ENCODE results near the gene TTC31.

TTC31 gene

GRCh38 chr2:74527741-74528140 is 44.9 kb downstream of the TTC31 start:
- no peak overlapping the region for H3K9ac ChIP-seq
- H3K9me3 ChIP-seq (ENCODE audit: control insufficient read depth, low read length), result no peaks in the 10 kb centered on the region
- H3K36me3 ChIP-seq (ENCODE audit: control insufficient read depth, insufficient read depth, low read length), result no peaks in the 10 kb centered on the region

GRCh38 chr2:74528600-74529356 is 45.9 kb downstream of the TTC31 start:
- Histone ChIP-seq H3K79me2 (peaks cover 7% of the 10 kb centered on the region), H3K27me3 (ENCODE audit: control insufficient read depth, insufficient read depth, low read length) (no peaks in the 10 kb centered on the region), H3K4me2 (ENCODE audit: low read length) (peak overlapping the region; percentile 100), H3K9me3 (ENCODE audit: control insufficient read depth, low read length) (no peaks in the 10 kb centered on the region), H2AFZ (peak overlapping the region; percentile 97), H3K27ac (peak overlapping the region; percentile 82), H3K9ac (peak overlapping the region; percentile 78), H3K4me1 (peaks cover 5% of the 10 kb centered on the region), H3K36me3 (ENCODE audit: control insufficient read depth, insufficient read depth, low read length) (no peaks in the 10 kb centered on the region), H3K4me3 (ENCODE audit: low read depth, low read length) (peak overlapping the region; percentile 83)
- no peak for TF ChIP-seq CTCF (IDR thresholded peaks at IDR 0.05)

More at GRCh38 chr2:74527741-74528140, 44.9 kb downstream of the TTC31 start:
- H3K4me2 ChIP-seq (ENCODE audit: low read length), result no peak overlapping the region
- TF ChIP-seq CTCF (IDR thresholded peaks at IDR 0.05), result no peak
- H3K27ac ChIP-seq, result no peak overlapping the region
- H3K79me2 ChIP-seq, result peaks cover 7% of the 10 kb centered on the region
- H3K4me3 ChIP-seq (ENCODE audit: low read depth, low read length), result no peak overlapping the region
- no peaks in the 10 kb centered on the region for H3K27me3 ChIP-seq (ENCODE audit: control insufficient read depth, insufficient read depth, low read length)
- peaks cover 5% of the 10 kb centered on the region for H3K4me1 ChIP-seq
- H2AFZ ChIP-seq, result no peak overlapping the region

GRCh38 chr2:74529357-74530238 is 46.7 kb downstream of the TTC31 start, which contains the start of the genes AUP1 and HTRA2:
TSS of gene AUP1 (minus strand) at chr2:74529706. CDS start at chr2:74529629, 77 bp downstream.
TSS of gene HTRA2 (plus strand) at chr2:74529933. CDS start at chr2:74530007, 74 bp downstream.
- Histone ChIP-seq H3K4me1 (peaks cover 5% of the 10 kb centered on the region), H3K9ac (peak within 1 kb of the TSS; percentile 78), H2AFZ (peak within 1 kb of the TSS; percentile 97), H3K4me2 (ENCODE audit: low read length) (peak within 1 kb of the TSS; percentile 100), H3K9me3 (ENCODE audit: control insufficient read depth, low read length) (no peaks in the 10 kb centered on the region), H3K79me2 (peaks cover 7% of the 10 kb centered on the region), H3K27me3 (ENCODE audit: control insufficient read depth, insufficient read depth, low read length) (no peaks in the 10 kb centered on the region), H3K27ac (peak within 1 kb of the TSS; percentile 82), H3K4me3 (ENCODE audit: low read depth, low read length) (peak within 1 kb of the TSS; percentile 83), H3K36me3 (ENCODE audit: control insufficient read depth, insufficient read depth, low read length) (no peaks in the 10 kb centered on the region)
- no peak for TF ChIP-seq CTCF (IDR thresholded peaks at IDR 0.05)

GRCh38 chr2:74530239-74531187 is 47.6 kb downstream of the TTC31 start:
- H3K4me1 ChIP-seq, result peaks cover 5% of the 10 kb centered on the region
- H3K9me3 ChIP-seq (ENCODE audit: control insufficient read depth, low read length), result no peaks in the 10 kb centered on the region
- no peak for TF ChIP-seq CTCF (IDR thresholded peaks at IDR 0.05)
- peak overlapping the region; percentile 82 for H3K27ac ChIP-seq
- no peak overlapping the region for H3K9ac ChIP-seq
- peaks cover 7% of the 10 kb centered on the region for H3K79me2 ChIP-seq
- no peaks in the 10 kb centered on the region for H3K36me3 ChIP-seq (ENCODE audit: control insufficient read depth, insufficient read depth, low read length)
- peak overlapping the region; percentile 83 for H3K4me3 ChIP-seq (ENCODE audit: low read depth, low read length)
- H3K27me3 ChIP-seq (ENCODE audit: control insufficient read depth, insufficient read depth, low read length), result no peaks in the 10 kb centered on the region
- peak overlapping the region; percentile 85 for H3K4me2 ChIP-seq (ENCODE audit: low read length)
- peak overlapping the region; percentile 95 for H2AFZ ChIP-seq
